Pancreas (tissue), 10 donors: ENCODE measurements around the gene TCFL5. TPM values are rescaled to one million over a fixed set of nuclear protein-coding genes. Genes with fewer than 3 reads are reported as not detected.
A peak's percentile ranks its signal among the peaks of the same experiment; 100 is the strongest.

Experiments used
- ATAC-seq, 4 donors: fragments of 200-7000 bp; cut with Tn5 transposase; one replicate each; pipeline versions ENCODE4 v1.8.0 to v1.9.1; 2020; ENCODE audit warnings: mild to moderate bottlenecking in 4 of 4, moderate library complexity in 4 of 4
- DNase-seq, 6 donors: peaks; one replicate each; pipeline ENCODE4 v3.0.0-alpha.2; 2020
- FAIRE-seq: peaks from 2 replicates; lab custom pipeline; 2012; peaks lifted over from hg19 to GRCh38; lab: Jason Lieb, UNC
- H3K27ac ChIP-seq, 4 donors: fragments of 200-600 bp; sonication (generic); 1 replicate in 3 of 4; 2 replicates in 1 of 4; pipeline versions ENCODE4 v1.5.0 to v1.8.0; 2020
- H3K27me3 ChIP-seq, 4 donors: fragments of 200-600 bp; one replicate each; pipeline ENCODE4 v1.8.0; 2021
- H3K36me3 ChIP-seq, 3 donors: fragments of 200-600 bp; sonication (generic) in 1 of 3; one replicate each; pipeline versions ENCODE4 v1.5.0 to v1.8.0; 2020 to 2021
- H3K4me1 ChIP-seq, 3 donors: fragments of 200-600 bp; one replicate each; pipeline ENCODE4 v1.8.0; 2021
- H3K4me3 ChIP-seq, 4 donors: fragments of 200-600 bp; sonication (generic) in 2 of 4; one replicate each; pipeline versions ENCODE4 v1.5.0 to v1.8.0; 2020 to 2021
- H3K9me3 ChIP-seq, 4 donors: fragments of 200-600 bp; one replicate each; pipeline ENCODE4 v1.8.0; 2021
- WGBS, 2 donors: extraction: QIAGEN DNeasy Blood & Tissue Kit; methylation state at CpG; one replicate each; pipeline ENCODE4 v1.1.7; 2013; 5-methylcytosine and 5-hydroxymethylcytosine counted together
- intact Hi-C, 3 donors: fragments of 100-400 bp; cut with DNase I; formaldehyde crosslinking; loops; one replicate each; pipeline versions ENCODE4 v1.11.1 to v1.14.2; 2022
- polyA plus RNA-seq, 2 donors: library from polyadenylated mRNA; stranded (reverse); fragments of 200-250 nt; gene quantifications; one replicate each; pipeline ENCODE4 v1.2.3, GENCODE V29; 2013
- total RNA-seq, 6 donors: library from RNA; stranded (reverse); fragmentation: NEBNext Ultra II Directional in 4 of 6; extraction: Animal tissue kit (Norgen Biotek cat#: 25700) in 4 of 6; gene quantifications; one replicate each; pipeline versions ENCODE4 v1.2.1 to v1.2.4, GENCODE V29; 2021 to 2023
- TF ChIP-seq, protein P1 (sequence below), 4 donors: fragments of 200-600 bp; sonication (generic) in 3 of 4; IDR thresholded peaks; one replicate each; pipeline versions ENCODE4 v1.5.0 to v1.8.0; 2021; ENCODE audit warnings: antibody characterized with exemption in 4 of 4
- donor health status: healthy with polysubstance abuse.
- donor health status: DM: no; HTN: no; CAD: no; lungs with moderate emphysema.
- donor health status: DM: no; HTN: no; CAD: no.
- donor health status: control.
- donor health status: control.
- donor health status: Bipolar disorder and iron deficiency.
- donor health status: DM: yes; HTN: yes; CAD: no.
- donor health status: DM: no; HTN: no; CAD: no.
- donor health status: DM: no; HTN: no; CAD: no.
- donor health status: DM: yes; HTN: yes; CAD: no.

The TCFL5 gene
- total and polyA plus RNA-seq, 8 donors = 2.5 to 4.9 (median 4.0) TPM

DNA sequence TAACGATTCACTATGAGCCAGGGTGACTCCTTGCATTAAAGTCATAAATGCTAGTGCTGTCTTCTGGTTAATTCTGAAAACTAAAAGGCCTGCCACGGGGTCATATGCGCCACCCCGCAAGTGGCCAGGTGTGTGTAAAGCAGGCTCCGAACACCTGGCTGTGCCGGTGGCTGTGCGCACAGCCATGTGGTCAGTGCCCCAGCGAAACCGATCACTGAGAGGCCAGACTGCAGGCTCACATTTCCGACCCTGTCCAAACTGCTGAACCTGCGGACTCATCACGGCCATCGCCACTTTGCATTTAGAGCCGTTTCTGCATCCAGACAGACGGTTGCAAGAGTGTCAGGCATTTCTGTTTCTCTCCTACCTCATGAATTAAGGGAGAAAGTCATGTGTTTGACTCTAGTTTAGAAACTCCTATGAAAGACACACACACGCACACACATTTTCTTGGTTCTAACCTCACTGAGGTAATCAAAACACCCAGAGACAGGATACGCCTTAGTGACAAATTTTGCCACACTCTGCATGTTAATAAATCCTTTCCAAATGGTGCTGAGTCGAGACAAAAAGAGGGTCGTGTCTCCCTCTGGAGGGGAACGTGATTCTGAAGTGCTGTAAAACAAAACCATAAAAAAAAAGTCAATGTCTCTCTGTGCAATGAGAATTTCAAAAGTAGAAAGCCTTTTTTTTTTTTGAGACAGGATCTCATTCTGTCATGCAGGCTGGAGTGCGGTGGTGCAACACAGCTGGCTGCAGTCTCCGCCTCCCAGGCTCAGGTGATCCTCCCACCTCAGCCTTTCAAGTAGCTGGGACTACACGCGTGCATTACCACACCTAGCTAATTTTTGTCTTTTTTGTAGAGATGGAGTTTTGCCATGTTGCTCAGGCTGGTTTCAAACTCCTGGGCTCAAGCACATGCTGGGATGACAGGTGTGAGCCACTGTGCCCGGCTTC lies 31.0 kb upstream of the TCFL5 start:
- Histone ChIP-seq H3K27ac (no peak overlapping the region), H3K4me1 (no peaks in the 10 kb centered on the region), H3K9me3 (no peaks in the 10 kb centered on the region), H3K4me3 (no peak overlapping the region), H3K36me3 (peaks cover 4 to 69% (median 48%) of the 10 kb centered on the region in 3 donors), H3K27me3 (no peaks in the 10 kb centered on the region)
- DNase-seq = no peak
- intact Hi-C loops = loop anchor here in 1 of 3 donors (10.0 kb wide), 1 partner anchor 122 kb away; no protein-coding TSS in a partner anchor
- 91 to 94% methylated on average over 25 of the region's 25 CpGs for WGBS, 2 donors
- TF ChIP-seq, protein P1, sequence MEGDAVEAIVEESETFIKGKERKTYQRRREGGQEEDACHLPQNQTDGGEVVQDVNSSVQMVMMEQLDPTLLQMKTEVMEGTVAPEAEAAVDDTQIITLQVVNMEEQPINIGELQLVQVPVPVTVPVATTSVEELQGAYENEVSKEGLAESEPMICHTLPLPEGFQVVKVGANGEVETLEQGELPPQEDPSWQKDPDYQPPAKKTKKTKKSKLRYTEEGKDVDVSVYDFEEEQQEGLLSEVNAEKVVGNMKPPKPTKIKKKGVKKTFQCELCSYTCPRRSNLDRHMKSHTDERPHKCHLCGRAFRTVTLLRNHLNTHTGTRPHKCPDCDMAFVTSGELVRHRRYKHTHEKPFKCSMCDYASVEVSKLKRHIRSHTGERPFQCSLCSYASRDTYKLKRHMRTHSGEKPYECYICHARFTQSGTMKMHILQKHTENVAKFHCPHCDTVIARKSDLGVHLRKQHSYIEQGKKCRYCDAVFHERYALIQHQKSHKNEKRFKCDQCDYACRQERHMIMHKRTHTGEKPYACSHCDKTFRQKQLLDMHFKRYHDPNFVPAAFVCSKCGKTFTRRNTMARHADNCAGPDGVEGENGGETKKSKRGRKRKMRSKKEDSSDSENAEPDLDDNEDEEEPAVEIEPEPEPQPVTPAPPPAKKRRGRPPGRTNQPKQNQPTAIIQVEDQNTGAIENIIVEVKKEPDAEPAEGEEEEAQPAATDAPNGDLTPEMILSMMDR (IDR thresholded peaks at IDR 0.05) = no peak
- no peak for FAIRE-seq
- ATAC-seq = no peak

- intact Hi-C loops = loop anchor here in 1 of 3 donors (10.0 kb wide), 1 partner anchor 124 kb away; no protein-coding TSS in a partner anchor
- 91 to 93% methylated on average over 15 of the region's 15 CpGs for WGBS, 2 donors
- no peak for FAIRE-seq
Observed at GRCh38 chr20:62891111-62891510, 29.5 kb upstream of the TCFL5 start.

DNA sequence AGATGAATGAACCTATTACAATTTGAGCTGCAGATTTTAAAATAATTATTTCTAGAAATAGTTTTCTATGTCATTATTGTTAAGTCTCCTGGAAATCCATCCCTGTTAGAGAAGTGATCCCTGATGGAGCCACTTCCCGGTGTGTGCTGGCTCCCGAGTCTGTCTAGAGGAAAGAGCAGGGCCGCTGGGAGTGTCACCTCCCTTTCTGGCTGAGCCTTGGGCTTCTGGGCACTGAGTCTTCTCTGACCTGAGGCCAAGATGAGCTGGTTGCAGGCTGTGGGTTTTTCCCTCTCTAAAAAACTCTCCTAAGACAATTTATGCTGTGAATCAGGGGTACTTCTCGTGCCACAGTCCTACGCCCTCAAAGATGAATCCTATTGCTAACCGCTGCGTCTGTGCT lies 28.8 kb upstream of the TCFL5 start:
- intact Hi-C loops = loop anchor here in 1 of 3 donors (10.0 kb wide), 1 partner anchor 124 kb away; no protein-coding TSS in a partner anchor
- FAIRE-seq = no peak
- H3K36me3 ChIP-seq = peaks cover 4 to 75% (median 48%) of the 10 kb centered on the region in 3 donors
- peak in 1 of 6 donors; percentile 18 for DNase-seq
- no peak overlapping the region for H3K27ac ChIP-seq
- no peak for ATAC-seq
- WGBS, 2 donors = 91 to 96% methylated on average over 7 of the region's 7 CpGs
- H3K4me1 ChIP-seq = no peaks in the 10 kb centered on the region
- no peaks in the 10 kb centered on the region for H3K27me3 ChIP-seq
- TF ChIP-seq, protein P1 (IDR thresholded peaks at IDR 0.05) = no peak
- H3K9me3 ChIP-seq = no peaks in the 10 kb centered on the region
- H3K4me3 ChIP-seq = no peak overlapping the region

More at GRCh38 chr20:62891111-62891510, 29.5 kb upstream of the TCFL5 start:
- no peak overlapping the region for H3K27ac ChIP-seq
- H3K36me3 ChIP-seq = peaks cover 4 to 75% (median 48%) of the 10 kb centered on the region in 3 donors
- no peak overlapping the region for H3K4me3 ChIP-seq
- H3K9me3 ChIP-seq = no peaks in the 10 kb centered on the region
- no peaks in the 10 kb centered on the region for H3K4me1 ChIP-seq
- no peak for DNase-seq
- TF ChIP-seq, protein P1 (IDR thresholded peaks at IDR 0.05) = no peak
- H3K27me3 ChIP-seq = no peaks in the 10 kb centered on the region
- ATAC-seq = no peak

DNA sequence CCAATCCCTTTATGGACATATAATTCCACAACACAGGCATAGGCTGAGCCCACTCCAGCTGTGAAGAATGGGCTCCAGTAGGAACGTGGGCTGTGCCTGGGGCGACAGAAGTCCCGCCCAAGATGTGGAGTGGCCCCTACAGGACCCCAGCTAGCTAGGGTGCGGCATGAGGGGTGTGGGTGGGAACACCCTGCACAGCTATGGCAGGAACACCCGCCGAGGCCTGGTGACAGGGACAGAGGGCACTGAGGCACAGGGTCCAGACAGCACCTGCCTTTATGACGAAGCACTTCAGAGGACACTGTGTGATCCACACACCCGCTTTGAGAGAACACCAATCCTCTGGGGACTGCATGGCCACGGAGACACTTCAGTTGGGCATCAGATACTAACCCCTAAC lies 28.2 kb upstream of the TCFL5 start:
- H3K4me1 ChIP-seq = no peaks in the 10 kb centered on the region
- DNase-seq (peak in 1 of 6 donors; percentile 29), FAIRE-seq (no peak), ATAC-seq (no peak)
- H3K27ac ChIP-seq = no peak overlapping the region
- TF ChIP-seq, protein P1 (IDR thresholded peaks at IDR 0.05) = no peak
- no peak overlapping the region for H3K4me3 ChIP-seq
- intact Hi-C loops = loop anchor here in 2 of 3 donors (5.0 to 10.0 kb wide), 2 partner anchors 112 to 125 kb away; no protein-coding TSS in a partner anchor
- no peaks in the 10 kb centered on the region for H3K9me3 ChIP-seq
- H3K36me3 ChIP-seq = peaks cover 4 to 75% (median 47%) of the 10 kb centered on the region in 3 donors
- WGBS, 2 donors = 94 to 96% methylated on average over 9 of the region's 9 CpGs
- no peaks in the 10 kb centered on the region for H3K27me3 ChIP-seq
